VCaP (cell line): ENCODE measurements around the gene HOXC6.

Experiments used
- H3K27ac ChIP-seq: fragments of 450-650 bp; 2 replicates; pipeline ENCODE4 v1.5.1; 2017
- TF ChIP-seq, protein P1 (sequence below): fragments of 450-650 bp; conservative IDR thresholded peaks from 2 replicates; pipeline ENCODE4 v1.5.1; 2017; ENCODE audit warnings: mild to moderate bottlenecking, moderate library complexity

HOXC6 gene

DNA sequence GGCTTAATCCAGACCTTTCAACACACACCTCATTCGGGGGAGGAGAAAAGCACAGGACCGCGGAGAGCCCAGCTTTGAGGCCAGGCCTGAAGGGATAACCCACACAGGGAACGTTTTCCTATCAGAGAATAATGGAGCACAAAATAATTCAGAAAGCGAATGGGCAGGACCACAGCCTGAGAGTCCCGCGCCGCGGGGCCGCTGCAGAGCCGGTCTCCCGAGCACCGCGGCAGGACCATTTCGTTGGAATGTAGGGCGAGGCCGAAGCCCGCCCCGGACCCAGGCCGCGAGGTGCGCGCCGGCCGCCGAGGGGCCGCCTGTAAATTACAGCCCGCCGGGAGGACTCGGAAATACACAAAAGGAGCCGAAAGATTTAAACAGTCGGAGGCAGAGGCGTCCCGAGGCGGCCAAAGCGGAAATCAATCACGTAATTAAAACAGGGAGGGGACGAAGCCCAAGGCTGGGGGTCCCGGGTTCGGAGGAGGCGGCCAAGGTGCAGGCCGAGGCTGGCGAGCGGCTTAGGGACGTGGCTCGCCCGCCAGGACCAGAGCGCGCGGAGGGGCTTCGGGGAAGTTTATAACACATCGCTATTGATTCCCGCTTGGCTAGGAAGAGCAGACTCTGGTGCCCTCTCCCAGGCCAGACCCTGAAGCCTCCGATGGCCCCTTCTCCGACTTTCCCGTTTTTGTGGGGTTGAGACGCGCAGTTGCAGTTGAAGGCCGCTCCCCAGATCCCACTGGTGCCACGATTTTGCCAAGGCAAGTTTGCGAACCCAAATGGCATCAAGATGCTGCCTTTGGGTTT lies 19.1 kb downstream of the HOXC6 start:
- H3K27ac ChIP-seq: no peak overlapping the region
- TF ChIP-seq, protein P1, sequence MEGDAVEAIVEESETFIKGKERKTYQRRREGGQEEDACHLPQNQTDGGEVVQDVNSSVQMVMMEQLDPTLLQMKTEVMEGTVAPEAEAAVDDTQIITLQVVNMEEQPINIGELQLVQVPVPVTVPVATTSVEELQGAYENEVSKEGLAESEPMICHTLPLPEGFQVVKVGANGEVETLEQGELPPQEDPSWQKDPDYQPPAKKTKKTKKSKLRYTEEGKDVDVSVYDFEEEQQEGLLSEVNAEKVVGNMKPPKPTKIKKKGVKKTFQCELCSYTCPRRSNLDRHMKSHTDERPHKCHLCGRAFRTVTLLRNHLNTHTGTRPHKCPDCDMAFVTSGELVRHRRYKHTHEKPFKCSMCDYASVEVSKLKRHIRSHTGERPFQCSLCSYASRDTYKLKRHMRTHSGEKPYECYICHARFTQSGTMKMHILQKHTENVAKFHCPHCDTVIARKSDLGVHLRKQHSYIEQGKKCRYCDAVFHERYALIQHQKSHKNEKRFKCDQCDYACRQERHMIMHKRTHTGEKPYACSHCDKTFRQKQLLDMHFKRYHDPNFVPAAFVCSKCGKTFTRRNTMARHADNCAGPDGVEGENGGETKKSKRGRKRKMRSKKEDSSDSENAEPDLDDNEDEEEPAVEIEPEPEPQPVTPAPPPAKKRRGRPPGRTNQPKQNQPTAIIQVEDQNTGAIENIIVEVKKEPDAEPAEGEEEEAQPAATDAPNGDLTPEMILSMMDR: no peak

DNA sequence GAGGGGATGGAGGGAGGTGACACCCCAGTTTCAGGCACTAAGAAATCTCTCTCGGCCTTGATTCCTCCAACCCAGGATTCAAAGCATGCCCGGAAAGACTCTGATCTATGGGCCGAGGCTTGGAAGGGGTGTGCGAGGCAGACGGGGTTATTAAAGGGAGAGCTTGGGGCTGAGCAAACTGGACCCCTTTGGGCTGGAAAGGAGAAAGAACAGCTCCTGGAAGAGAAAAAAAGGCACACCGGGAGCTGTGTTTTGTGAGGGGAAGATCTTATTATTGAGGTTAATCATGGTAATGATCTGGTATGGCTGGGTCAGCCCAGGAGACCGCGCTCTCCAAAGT lies 19.7 kb downstream of the HOXC6 start:
- no peak overlapping the region for H3K27ac ChIP-seq
- TF ChIP-seq, protein P1: no peak

DNA sequence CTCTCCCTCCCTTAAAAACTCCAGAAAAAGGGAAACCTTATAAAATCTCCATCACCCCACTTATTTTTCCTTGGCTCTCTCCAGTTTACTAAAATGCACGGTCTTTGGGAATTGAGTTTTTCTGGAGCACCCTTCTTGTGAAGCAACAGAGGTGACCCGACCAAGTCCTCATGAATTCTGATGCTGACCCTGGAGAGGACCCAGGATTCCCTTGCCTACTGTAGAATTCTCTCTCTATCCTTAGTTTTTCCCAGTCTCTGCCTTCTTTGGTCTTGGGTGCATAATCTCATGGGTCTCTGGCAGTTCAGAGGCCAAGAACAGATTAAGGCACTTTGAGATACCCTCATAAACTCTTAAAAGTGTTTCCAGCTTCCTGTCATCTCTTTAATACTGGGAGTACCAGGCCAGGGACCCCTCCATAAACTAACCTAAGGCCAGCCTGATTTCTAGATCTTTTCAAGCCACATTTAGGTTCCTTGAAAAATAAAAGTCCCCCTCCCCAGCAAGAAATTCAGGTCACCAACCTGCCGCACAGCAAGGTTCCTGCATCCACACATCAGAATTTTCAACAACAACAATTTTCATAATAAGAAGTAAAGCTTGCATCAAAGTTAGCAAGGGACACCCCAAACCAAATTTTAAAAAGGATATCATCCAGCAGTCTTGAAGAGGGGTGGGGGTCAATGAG lies 20.3 kb downstream of the HOXC6 start:
- TF ChIP-seq, protein P1: no peak
- H3K27ac ChIP-seq: no peak overlapping the region

DNA sequence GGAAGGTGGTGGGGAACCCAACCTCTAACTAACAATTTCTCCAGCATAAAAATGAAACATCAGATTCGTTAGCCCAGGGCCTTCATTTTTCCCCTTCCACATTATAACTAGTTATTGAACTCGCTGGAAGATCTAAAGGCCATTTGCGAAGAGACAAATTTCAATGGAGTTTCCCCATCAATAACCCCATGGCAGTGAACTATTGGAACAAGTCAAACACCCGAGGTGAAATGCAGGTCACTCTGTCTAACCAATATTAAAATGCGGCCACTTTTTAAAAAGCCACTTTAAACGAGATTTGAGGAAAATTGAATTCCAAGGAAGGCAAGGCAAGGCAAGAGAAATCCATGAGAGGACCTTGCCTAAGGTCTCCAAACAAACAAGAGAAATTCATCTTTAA lies 20.9 kb downstream of the HOXC6 start:
- TF ChIP-seq, protein P1: no peak
- no peak overlapping the region for H3K27ac ChIP-seq

DNA sequence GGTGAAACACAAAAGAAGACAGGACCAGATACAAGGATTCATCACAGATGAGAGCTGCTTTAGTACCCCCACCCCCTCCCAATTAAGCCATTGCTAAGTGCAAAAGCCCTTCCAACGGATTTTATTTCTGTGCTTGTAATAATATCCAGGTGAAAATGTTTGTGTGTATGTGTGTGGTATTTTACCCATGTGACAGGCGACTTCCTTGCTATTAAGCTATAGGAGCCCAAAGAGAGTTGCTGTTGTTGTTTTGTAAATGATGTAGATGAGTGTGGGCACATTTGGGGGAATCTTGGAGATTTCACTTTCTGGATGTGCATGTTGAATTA lies 22.2 kb downstream of the HOXC6 start:
- TF ChIP-seq, protein P1: no peak
- H3K27ac ChIP-seq: no peak overlapping the region

DNA sequence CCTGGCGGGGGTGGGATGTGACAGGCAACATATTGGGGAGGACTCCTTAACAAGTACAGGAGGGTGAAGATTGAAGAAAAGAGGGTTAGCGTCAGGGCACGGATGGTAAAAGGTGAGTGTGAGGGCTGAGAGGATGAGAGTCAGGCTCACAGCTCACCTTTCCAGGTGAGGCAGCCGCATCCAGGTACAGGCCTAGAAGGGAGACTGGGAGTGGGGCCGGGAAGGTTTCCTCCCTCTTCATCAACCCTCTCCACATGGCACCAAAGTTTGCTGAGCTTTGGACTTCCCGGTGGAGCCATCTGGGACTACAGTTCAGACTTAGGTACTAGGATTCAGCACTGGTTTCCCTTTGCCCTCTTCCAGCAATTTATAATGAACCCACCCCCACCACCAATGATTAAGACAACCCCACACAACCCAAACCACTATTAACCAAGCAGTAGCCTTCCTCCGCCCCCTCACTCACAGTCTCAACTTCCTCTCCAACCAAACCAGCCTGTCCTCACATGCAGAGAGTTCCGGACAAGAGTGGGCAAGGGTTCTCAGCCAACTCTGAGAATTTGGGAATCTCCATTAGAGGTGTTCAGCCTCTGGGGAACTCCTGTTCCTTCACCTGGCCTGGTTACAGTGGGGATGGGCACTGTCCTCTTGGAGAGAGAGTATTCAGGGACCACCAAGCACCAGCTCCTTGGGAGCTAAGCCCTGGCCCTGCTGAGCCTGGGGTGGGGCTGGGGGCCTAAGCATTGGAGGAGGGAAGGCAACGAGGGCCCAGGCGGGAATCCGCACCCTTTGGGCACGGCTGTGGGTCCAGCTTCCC lies 23.0 kb downstream of the HOXC6 start:
- peak overlapping the region; percentile 27; the same call in 1 of the 2 replicates for H3K27ac ChIP-seq
- TF ChIP-seq, protein P1: no peak; the same call in 1 of the 2 replicates

DNA sequence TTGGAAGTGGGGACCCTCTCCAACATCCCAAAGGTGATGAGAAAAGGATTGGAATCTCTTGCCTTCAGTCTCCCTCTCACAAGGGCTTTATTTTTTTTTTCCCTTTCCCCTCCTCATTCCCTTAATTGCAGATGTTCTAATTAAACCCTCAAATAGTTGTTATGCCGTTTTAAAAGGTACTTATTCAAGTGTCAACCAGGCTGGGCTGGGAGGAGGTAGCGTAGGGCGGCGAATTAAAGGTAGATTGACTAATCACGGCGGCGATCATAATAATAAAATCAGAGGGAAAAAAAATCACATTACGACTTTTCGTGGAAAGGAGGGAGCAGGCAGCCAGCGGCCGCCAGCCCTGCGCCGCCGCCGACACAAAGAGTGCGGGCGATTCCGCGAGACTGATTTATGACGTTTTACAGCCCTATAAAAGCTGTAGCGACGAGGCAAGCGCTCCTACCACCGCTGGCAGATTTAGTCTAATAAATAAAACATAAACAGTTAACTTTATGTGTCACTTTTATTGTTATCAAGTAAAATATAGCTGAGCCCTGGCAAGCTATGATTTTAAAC lies 23.7 kb downstream of the HOXC6 start:
- H3K27ac ChIP-seq: peak overlapping the region; percentile 27
- TF ChIP-seq, protein P1: no peak
